Upper lobe of left lung (tissue), 6 donors: ENCODE data around the gene GPD1L. TPM values are rescaled to one million over a fixed set of nuclear protein-coding genes. Genes with fewer than 3 reads are reported as not detected.

Experiments used
- ATAC-seq, 2 donors: fragments of 200-7000 bp; cut with Tn5 transposase; one replicate each; pipeline ENCODE4 v1.9.1; 2022; ENCODE audit warnings: mild to moderate bottlenecking in 2 of 2, moderate library complexity in 2 of 2; ENCODE audit not compliant: low FRiP score in 2 of 2
- DNase-seq, 2 donors: peaks; one replicate each; pipeline ENCODE4 v3.0.0-alpha.2; 2019 to 2020
- H3K27ac ChIP-seq, 4 donors: fragments of 200-600 bp; sonication (generic); one replicate each; pipeline ENCODE4 v1.5.1; 2016 to 2019
- H3K27me3 ChIP-seq, 4 donors: fragments of 200-600 bp; sonication (generic); one replicate each; pipeline ENCODE4 v1.5.1; 2017 to 2019
- H3K36me3 ChIP-seq, 4 donors: fragments of 200-600 bp; sonication (generic); one replicate each; pipeline ENCODE4 v1.5.1; 2016 to 2019
- H3K4me1 ChIP-seq, 4 donors: fragments of 200-600 bp; sonication (generic); one replicate each; pipeline ENCODE4 v1.5.1; 2018 to 2019
- H3K4me3 ChIP-seq, 4 donors: fragments of 200-600 bp; sonication (generic); one replicate each; pipeline ENCODE4 v1.5.1; 2017 to 2019; ENCODE audit warnings: mild to moderate bottlenecking in 2 of 4, moderate library complexity in 1 of 4
- H3K9me3 ChIP-seq, 4 donors: fragments of 200-600 bp; sonication (generic); one replicate each; pipeline ENCODE4 v1.5.1; 2018 to 2019
- EP300 ChIP-seq, 4 donors: sonication (generic); formaldehyde crosslinking; IDR thresholded peaks; one replicate each; pipeline ENCODE4 v1.5.1; 2017; ENCODE audit warnings: antibody characterized with exemption in 4 of 4, control low read depth in 2 of 4
- POLR2A ChIP-seq, 4 donors: fragments of 450-650 bp; IDR thresholded peaks; one replicate each; pipeline ENCODE4 v1.5.1; 2016 to 2017; ENCODE audit warnings: antibody characterized with exemption in 4 of 4, mild to moderate bottlenecking in 2 of 4
- POLR2AphosphoS5 ChIP-seq, 2 donors: sonication (generic); formaldehyde crosslinking; IDR thresholded peaks; one replicate each; pipeline ENCODE4 v1.5.1; 2017; ENCODE audit warnings: antibody characterized with exemption in 2 of 2
- WGBS, 2 donors: methylation state at CpG; one replicate each; pipeline ENCODE4 v1.1.5; 2017 to 2018; 5-methylcytosine and 5-hydroxymethylcytosine counted together
- total RNA-seq, 6 donors: library from RNA; depleted of rRNA in 4 of 6; stranded (reverse); fragments of >200 nt in 4 of 6; gene quantifications; one replicate each; pipeline versions ENCODE4 v1.1.0 to v1.2.1, GENCODE V29; 2016 to 2021
- TF ChIP-seq, protein P1 (sequence below), 6 experiments: fragments of 450-650 bp in 4 of 6; fragments of 200-600 bp in 2 of 6; sonication (generic) in 2 of 6; IDR thresholded peaks; one replicate each; pipeline ENCODE4 v1.5.1; 2016 to 2019; ENCODE audit warnings: antibody characterized with exemption in 6 of 6
- donor health status: DM: no; HTN: no; CAD: no; lungs with moderate emphysema.
- donor health status: DM: no; HTN: yes; CAD: no; lungs with severe emphysema.

GPD1L gene
- total RNA-seq, 6 donors from 2014 or later: 50.8 to 221 (median 115) TPM

DNA sequence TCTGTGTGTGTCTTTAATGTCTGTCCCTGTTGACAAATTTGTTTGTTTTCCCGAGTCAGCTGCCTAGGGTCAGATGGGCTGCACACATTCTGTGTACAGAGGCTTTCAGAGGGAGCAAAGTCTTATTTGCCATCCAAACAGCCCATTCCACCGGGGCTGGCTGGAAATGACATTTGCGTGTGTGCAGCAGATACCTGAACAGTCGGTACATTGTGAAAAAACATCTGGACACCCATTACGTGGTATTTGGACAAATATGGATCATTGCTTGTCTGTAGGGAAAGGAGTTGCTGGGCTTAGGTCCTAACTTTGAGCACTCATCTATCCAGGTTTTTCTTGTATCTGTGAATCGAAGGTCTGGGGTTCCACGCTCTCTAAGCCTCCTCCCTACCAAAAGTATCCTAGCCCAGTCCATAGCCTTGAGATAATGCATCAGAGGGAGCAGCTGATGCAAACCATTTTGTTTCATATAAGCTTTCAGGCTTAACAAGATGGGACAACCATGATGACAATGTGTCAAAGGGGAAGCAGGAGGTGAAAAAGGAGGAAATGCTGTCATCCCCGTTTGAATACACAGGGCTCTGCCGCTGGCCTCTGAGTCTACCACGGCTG, 109.9 kb downstream of the GPD1L start:
- TF ChIP-seq POLR2AphosphoS5 (IDR thresholded peaks at IDR 0.05) (no peak), EP300 (IDR thresholded peaks at IDR 0.05) (no peak), POLR2A (IDR thresholded peaks at IDR 0.05) (no peak)
- TF ChIP-seq, protein P1, sequence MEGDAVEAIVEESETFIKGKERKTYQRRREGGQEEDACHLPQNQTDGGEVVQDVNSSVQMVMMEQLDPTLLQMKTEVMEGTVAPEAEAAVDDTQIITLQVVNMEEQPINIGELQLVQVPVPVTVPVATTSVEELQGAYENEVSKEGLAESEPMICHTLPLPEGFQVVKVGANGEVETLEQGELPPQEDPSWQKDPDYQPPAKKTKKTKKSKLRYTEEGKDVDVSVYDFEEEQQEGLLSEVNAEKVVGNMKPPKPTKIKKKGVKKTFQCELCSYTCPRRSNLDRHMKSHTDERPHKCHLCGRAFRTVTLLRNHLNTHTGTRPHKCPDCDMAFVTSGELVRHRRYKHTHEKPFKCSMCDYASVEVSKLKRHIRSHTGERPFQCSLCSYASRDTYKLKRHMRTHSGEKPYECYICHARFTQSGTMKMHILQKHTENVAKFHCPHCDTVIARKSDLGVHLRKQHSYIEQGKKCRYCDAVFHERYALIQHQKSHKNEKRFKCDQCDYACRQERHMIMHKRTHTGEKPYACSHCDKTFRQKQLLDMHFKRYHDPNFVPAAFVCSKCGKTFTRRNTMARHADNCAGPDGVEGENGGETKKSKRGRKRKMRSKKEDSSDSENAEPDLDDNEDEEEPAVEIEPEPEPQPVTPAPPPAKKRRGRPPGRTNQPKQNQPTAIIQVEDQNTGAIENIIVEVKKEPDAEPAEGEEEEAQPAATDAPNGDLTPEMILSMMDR (IDR thresholded peaks at IDR 0.05): no peak
- DNase-seq (no peak), ATAC-seq (no peak)
- Histone ChIP-seq H3K4me3 (no peak overlapping the region), H3K27ac (no peak overlapping the region), H3K9me3 (peaks cover 0 to 6% (median 3%) of the 10 kb centered on the region in 4 donors), H3K4me1 (no peaks in the 10 kb centered on the region), H3K27me3 (no peaks in the 10 kb centered on the region), H3K36me3 (no peaks in the 10 kb centered on the region)
- WGBS, 2 donors: 63 to 65% methylated on average over 10 of the region's 10 CpGs

DNA sequence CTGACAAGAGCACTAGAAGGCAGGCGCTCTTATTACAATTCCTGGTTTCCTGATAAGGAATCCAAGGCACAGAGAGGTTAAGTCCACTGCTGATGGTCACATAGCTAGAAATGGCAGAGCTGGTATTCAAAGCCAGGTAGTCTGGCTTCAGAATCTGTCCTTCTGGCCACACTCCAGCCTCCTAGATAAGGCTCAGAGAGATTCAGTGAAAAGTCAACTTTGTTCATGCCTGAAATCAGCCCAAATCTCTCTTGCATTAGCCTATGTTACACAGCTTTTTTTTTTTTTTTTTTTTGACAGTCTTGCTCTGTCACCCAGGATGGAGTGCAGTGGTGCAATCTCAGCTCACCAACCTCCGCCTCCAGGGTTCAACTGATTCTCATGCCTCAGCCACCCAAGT, 110.9 kb downstream of the GPD1L start:
- H3K9me3 ChIP-seq: peaks cover 0 to 6% (median 3%) of the 10 kb centered on the region in 4 donors
- no peaks in the 10 kb centered on the region for H3K36me3 ChIP-seq
- TF ChIP-seq EP300 (IDR thresholded peaks at IDR 0.05) (no peak), POLR2A (IDR thresholded peaks at IDR 0.05) (no peak), POLR2AphosphoS5 (IDR thresholded peaks at IDR 0.05) (no peak)
- TF ChIP-seq, protein P1 (IDR thresholded peaks at IDR 0.05): no peak
- H3K27me3 ChIP-seq: no peaks in the 10 kb centered on the region
- WGBS, 2 donors: 84 to 87% methylated on average over 2 of the region's 2 CpGs
- no peak overlapping the region for H3K4me3 ChIP-seq
- DNase-seq: no peak
- no peaks in the 10 kb centered on the region for H3K4me1 ChIP-seq
- no peak for ATAC-seq
- H3K27ac ChIP-seq: no peak overlapping the region

Other genes starting within 250 kb of the GPD1L start
- 10 to 100 TPM; 13.6 to 73.9 (median 24.4) TPM for gene OSBPL10, start 125.4 kb upstream of the GPD1L start, total RNA-seq
- 1 to 10 TPM in 5 of 6 donors, not detected in 1; 1.0 to 2.6 (median 1.2) TPM for gene ZNF860, start 124.9 kb upstream of the GPD1L start, total RNA-seq
- 10 to 100 TPM; 10.5 to 28.9 (median 19.6) TPM for gene CMTM8, start 132.1 kb downstream of the GPD1L start, total RNA-seq